ENCODE results near the gene OSBPL5. TPM values are rescaled to one million over a fixed set of nuclear protein-coding genes. Genes with fewer than 3 reads are reported as not detected.
A peak's percentile ranks its signal among the peaks of the same experiment; 100 is the strongest.

The OSBPL5 gene
- total and polyA plus RNA-seq, 9 of the 15 experiments (the other 6 are each of a cell fraction or from before 2014, with no cell fraction given): 0.06 to 14.8 (median 3.2) TPM

- no peak for TF ChIP-seq ZNF518B (CRISPR knock-in tag; IDR thresholded peaks at IDR 0.05)
- TF ChIP-seq MTA3 (IDR thresholded peaks at IDR 0.05; ENCODE audit: borderline replicate concordance): no peak
- no peak for TF ChIP-seq ZNF347 (CRISPR knock-in tag; IDR thresholded peaks at IDR 0.05; ENCODE audit: low read depth)
- TF ChIP-seq ZNF830 (CRISPR knock-in tag; IDR thresholded peaks at IDR 0.05): no peak
- TF ChIP-seq NELFE (IDR thresholded peaks at IDR 0.05; ENCODE audit: insufficient read depth, insufficient read length): no peak
- TF ChIP-seq BRF2 (IDR thresholded peaks at IDR 0.05; ENCODE audit: borderline replicate concordance, insufficient read depth, insufficient read length): no peak
- TF ChIP-seq TRIM24 (IDR thresholded peaks at IDR 0.05): no peak
- TF ChIP-seq JUN (IDR thresholded peaks at IDR 0.05; ENCODE audit: borderline replicate concordance, low read depth, low read length): no peak
- TF ChIP-seq JUN (CRISPR knock-in tag; IDR thresholded peaks at IDR 0.05; ENCODE audit: borderline replicate concordance): no peak
- TF ChIP-seq SLC30A9 (CRISPR knock-in tag; IDR thresholded peaks at IDR 0.05): no peak
- no peak for TF ChIP-seq SIX5 (IDR thresholded peaks at IDR 0.05; ENCODE audit: borderline replicate concordance in 1 of 2, insufficient read depth in 1 of 2, low read depth in 1 of 2, low read length in 2 of 2)
- 0 out of 2 replicates have a peak, but pooled peaks have one; percentile 16 for TF ChIP-seq MGA (IDR thresholded peaks at IDR 0.05)
Observed at GRCh38 chr11:3214420-3214699, 49.2 kb upstream of the OSBPL5 start (continued).
